ENCODE data around the gene ZNF557.
"Not testable (repeated sequence)": the region's sequence is repeated elsewhere in the genome, so short reads cannot be mapped to it uniquely, and the experiment has no call there.

- TF ChIP-seq, protein P1, sequence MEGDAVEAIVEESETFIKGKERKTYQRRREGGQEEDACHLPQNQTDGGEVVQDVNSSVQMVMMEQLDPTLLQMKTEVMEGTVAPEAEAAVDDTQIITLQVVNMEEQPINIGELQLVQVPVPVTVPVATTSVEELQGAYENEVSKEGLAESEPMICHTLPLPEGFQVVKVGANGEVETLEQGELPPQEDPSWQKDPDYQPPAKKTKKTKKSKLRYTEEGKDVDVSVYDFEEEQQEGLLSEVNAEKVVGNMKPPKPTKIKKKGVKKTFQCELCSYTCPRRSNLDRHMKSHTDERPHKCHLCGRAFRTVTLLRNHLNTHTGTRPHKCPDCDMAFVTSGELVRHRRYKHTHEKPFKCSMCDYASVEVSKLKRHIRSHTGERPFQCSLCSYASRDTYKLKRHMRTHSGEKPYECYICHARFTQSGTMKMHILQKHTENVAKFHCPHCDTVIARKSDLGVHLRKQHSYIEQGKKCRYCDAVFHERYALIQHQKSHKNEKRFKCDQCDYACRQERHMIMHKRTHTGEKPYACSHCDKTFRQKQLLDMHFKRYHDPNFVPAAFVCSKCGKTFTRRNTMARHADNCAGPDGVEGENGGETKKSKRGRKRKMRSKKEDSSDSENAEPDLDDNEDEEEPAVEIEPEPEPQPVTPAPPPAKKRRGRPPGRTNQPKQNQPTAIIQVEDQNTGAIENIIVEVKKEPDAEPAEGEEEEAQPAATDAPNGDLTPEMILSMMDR (IDR thresholded peaks at IDR 0.05; ENCODE audit: control extremely low read depth in 1 of 3, insufficient read depth in 1 of 3, low read depth in 1 of 3, low read length in 3 of 3) = peak; percentile 46 to 55 (median 54)
- TF ChIP-seq SUZ12 (IDR thresholded peaks at IDR 0.05; ENCODE audit: low read length) = not testable (repeated sequence)
Measured at GRCh38 chr19:7067122-7067521, 2.4 kb upstream of the ZNF557 start.

All from H1 (cell line).